Measurements from ENCODE around the gene RBL1. TPM values are rescaled to one million over a fixed set of nuclear protein-coding genes. Genes with fewer than 3 reads are reported as not detected.
"Not testable (repeated sequence)": the region's sequence is repeated elsewhere in the genome, so short reads cannot be mapped to it uniquely, and the experiment has no call there.

RBL1 gene
- total and polyA plus RNA-seq, 2 donors = 2.4 to 23.2 TPM

- no peak overlapping the region for H3K4me3 ChIP-seq (ENCODE audit: low read depth, low read length)
- H3K27ac ChIP-seq (ENCODE audit: low read depth) = no peak overlapping the region
- no peaks in the 10 kb centered on the region for H3K4me1 ChIP-seq (ENCODE audit: insufficient read depth)
- WGBS = 88% methylated on average over 2 of the region's 2 CpGs
- H3K36me3 ChIP-seq (ENCODE audit: insufficient read depth) = no peaks in the 10 kb centered on the region
- no peak for DNase-seq (ENCODE audit: extremely low spot score)
These were observed 16.2 kb upstream of the RBL1 start for GRCh38 chr20:37111926-37112455.

DNA sequence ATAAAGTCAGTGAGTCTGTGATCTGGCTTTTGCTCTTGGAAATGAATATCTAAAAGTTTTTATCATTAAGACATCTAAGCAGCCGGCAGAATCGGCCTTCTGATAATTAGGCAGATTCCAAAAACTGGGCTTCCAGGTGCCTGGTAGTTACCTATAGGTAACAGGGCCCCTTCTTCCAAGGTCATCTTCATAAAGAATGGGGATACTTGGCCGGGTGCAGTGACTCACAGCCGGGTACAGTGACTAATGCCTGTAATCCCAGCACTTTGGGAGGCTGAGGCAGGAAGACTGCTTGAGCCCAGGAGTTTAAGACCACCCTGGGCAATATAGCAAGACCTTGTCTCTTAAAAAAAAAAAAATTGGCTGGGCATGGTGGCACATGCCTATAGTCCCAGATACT lies 12.9 kb upstream of the RBL1 start:
- Histone ChIP-seq H3K4me1 (ENCODE audit: insufficient read depth) (no peaks in the 10 kb centered on the region), H3K27ac (ENCODE audit: low read depth) (no peak overlapping the region), H3K4me3 (ENCODE audit: low read depth, low read length) (no peak overlapping the region), H3K36me3 (ENCODE audit: insufficient read depth) (no peaks in the 10 kb centered on the region)
- DNase-seq (ENCODE audit: extremely low spot score) = no peak
- WGBS = 85% methylated on average over 4 of the region's 4 CpGs

DNA sequence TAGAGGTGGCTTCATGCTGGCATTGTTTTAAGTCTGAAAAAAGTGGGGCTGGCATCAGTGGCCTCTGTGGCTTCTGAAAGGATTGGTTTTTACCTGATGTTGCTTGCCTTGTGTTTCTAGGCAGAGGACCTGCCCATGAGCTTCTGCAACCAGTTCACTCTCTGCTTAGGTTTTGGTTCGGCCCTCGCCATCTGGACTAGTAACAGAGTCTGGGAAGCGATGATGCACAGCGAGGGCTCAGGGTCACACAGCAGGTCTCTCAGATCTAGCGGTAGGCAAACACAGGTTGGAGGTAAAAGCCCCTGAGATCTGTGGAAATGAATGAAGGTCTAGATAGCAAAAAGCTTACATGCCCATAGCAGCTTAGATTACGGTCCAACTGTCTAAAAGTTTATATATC lies 6.8 kb upstream of the RBL1 start:
- 92% methylated on average over 6 of the region's 6 CpGs for WGBS

DNA sequence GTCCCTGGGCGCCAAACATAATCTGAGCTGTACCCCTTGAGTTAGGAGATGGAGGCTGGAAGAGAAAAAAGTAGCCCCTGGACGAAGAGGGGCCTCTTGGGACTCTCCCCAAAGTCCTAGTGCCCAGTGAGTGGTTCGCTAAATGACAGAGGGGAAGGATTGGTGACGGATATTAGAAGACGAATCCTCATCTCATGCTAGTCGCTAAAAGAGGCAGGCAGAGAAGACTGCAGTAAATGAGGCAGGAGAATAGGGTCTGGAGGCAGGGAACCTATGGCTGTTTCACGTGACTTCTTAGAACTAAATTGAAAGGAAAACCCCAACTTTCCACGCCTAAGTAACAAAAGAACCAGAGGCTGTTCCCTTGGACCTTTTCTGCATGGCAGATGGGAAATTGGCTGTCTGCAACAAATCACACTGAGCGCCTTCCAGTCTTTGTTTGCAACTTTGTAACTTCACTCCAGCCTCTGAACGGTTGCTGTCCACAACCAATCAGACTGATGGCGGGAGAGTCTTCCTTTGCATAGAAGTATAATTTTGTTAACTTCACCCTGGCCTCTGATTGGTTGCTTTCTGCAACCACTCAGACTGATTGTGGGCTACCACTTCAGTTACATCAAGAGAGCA lies 731 bp upstream of the RBL1 start:
- H3K4me3 ChIP-seq (ENCODE audit: low read depth, low read length) = no peak overlapping the region
- H3K27ac ChIP-seq (ENCODE audit: low read depth) = no peak overlapping the region
- WGBS = 66% methylated on average over 11 of the region's 11 CpGs
- DNase-seq (ENCODE audit: extremely low spot score) = no peak
- H3K4me1 ChIP-seq (ENCODE audit: insufficient read depth) = no peaks in the 10 kb centered on the region
- no peaks in the 10 kb centered on the region for H3K36me3 ChIP-seq (ENCODE audit: insufficient read depth)

More for the DNA sequence above, 6.8 kb upstream of the RBL1 start:
- Histone ChIP-seq H3K27ac (ENCODE audit: low read depth) (no peak overlapping the region), H3K4me3 (ENCODE audit: low read depth, low read length) (no peak overlapping the region), H3K4me1 (ENCODE audit: insufficient read depth) (no peaks in the 10 kb centered on the region), H3K36me3 (ENCODE audit: insufficient read depth) (no peaks in the 10 kb centered on the region)
- DNase-seq (ENCODE audit: extremely low spot score) = no peak

GRCh38 chr20:37095108-37095598 lies 644 bp downstream of the RBL1 start:
- DNase-seq (ENCODE audit: extremely low spot score) = no peak
- Histone ChIP-seq H3K36me3 (ENCODE audit: insufficient read depth) (no peaks in the 10 kb centered on the region), H3K4me1 (ENCODE audit: insufficient read depth) (no peaks in the 10 kb centered on the region), H3K4me3 (ENCODE audit: low read depth, low read length) (peak overlapping the region; percentile 65), H3K27ac (ENCODE audit: low read depth) (no peak overlapping the region)
- 1% methylated on average over 19 of the region's 19 CpGs for WGBS

GRCh38 chr20:37090407-37090806 lies 5.4 kb downstream of the RBL1 start:
- no peak overlapping the region for H3K4me3 ChIP-seq (ENCODE audit: low read depth, low read length)
- 87% methylated on average over 2 of the region's 2 CpGs for WGBS
- no peak for DNase-seq (ENCODE audit: extremely low spot score)

DNA sequence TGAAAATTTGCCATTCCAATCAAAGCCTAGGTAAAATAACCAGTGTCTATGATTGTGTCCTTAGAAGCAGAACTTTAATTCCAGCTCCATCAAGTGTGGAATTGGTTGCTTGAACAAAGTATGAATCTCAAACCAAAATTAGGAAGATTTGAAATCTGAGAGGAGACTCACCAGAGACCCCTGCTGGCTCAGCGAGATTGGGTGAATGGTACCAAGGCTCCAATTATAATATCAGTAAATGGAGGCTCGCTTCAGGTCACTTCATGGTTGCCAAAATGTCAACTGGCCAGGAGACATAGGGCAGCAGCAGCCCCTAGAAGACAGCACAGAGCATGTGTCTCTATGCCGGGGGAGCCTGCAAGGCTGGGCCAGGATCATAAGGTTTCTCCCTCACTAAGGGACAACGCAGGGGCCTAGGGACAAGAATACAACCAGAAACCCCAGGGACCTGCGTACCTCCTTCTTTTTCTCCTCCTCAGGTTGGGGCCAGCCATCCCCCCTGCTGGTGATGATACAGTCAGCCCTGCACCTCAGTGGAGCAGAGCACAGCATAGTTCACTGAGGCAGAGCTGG lies 14.0 kb downstream of the RBL1 start:
- H3K4me1 ChIP-seq (ENCODE audit: insufficient read depth) = no peaks in the 10 kb centered on the region
- H3K27ac ChIP-seq (ENCODE audit: low read depth) = no peak overlapping the region
- WGBS = 96% methylated on average over 5 of the region's 5 CpGs
- no peak for DNase-seq (ENCODE audit: extremely low spot score)
- no peaks in the 10 kb centered on the region for H3K36me3 ChIP-seq (ENCODE audit: insufficient read depth)
- no peak overlapping the region for H3K4me3 ChIP-seq (ENCODE audit: low read depth, low read length)

More at GRCh38 chr20:37090407-37090806, 5.4 kb downstream of the RBL1 start:
- no peaks in the 10 kb centered on the region for H3K36me3 ChIP-seq (ENCODE audit: insufficient read depth)
- no peak overlapping the region for H3K27ac ChIP-seq (ENCODE audit: low read depth)
- no peaks in the 10 kb centered on the region for H3K4me1 ChIP-seq (ENCODE audit: insufficient read depth)

- DNase-seq (ENCODE audit: extremely low spot score) = no peak
- no peaks in the 10 kb centered on the region for H3K36me3 ChIP-seq (ENCODE audit: insufficient read depth)
- H3K27ac ChIP-seq (ENCODE audit: low read depth) = no peak overlapping the region
- no peak overlapping the region for H3K4me3 ChIP-seq (ENCODE audit: low read depth, low read length)
- H3K4me1 ChIP-seq (ENCODE audit: insufficient read depth) = no peaks in the 10 kb centered on the region
- 94% methylated on average over 8 of the region's 8 CpGs for WGBS
These were observed 18.8 kb downstream of the RBL1 start for GRCh38 chr20:37077009-37077408.

DNA sequence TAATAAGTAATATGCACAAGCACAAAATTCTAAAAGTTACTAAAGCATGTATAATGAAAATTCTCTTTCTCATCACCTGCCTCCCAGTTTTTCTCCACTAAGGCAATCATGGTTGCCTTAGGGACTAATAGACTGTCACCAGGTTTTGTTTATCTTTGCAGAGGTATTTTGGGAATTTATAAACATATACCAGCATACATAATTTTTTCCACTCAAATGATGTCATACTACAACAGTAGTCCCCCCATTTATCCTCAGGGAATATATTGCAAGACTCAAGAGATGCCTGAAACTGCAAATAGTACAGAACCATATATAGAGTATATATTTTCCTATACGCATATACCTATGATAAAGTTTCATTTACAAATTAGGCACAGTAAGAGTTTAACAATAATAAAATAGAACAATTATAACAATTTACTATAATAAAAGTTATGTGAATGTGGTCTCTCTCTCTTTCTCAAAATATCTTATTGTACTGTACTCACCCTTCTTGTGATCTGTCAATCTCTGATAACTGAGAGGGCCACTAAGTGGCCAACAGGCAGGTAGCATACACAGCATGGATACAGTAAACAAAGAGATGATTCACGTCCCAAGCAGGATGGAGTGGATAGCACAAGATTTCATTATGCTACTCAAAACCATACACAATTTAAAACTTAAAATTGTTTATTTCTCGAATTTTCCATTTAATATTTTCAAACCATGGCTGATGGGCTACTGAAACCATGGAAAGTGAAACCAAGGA lies 19.7 kb downstream of the RBL1 start:
- 83% methylated on average over 3 of the region's 3 CpGs for WGBS
- no peaks in the 10 kb centered on the region for H3K4me1 ChIP-seq (ENCODE audit: insufficient read depth)

DNA sequence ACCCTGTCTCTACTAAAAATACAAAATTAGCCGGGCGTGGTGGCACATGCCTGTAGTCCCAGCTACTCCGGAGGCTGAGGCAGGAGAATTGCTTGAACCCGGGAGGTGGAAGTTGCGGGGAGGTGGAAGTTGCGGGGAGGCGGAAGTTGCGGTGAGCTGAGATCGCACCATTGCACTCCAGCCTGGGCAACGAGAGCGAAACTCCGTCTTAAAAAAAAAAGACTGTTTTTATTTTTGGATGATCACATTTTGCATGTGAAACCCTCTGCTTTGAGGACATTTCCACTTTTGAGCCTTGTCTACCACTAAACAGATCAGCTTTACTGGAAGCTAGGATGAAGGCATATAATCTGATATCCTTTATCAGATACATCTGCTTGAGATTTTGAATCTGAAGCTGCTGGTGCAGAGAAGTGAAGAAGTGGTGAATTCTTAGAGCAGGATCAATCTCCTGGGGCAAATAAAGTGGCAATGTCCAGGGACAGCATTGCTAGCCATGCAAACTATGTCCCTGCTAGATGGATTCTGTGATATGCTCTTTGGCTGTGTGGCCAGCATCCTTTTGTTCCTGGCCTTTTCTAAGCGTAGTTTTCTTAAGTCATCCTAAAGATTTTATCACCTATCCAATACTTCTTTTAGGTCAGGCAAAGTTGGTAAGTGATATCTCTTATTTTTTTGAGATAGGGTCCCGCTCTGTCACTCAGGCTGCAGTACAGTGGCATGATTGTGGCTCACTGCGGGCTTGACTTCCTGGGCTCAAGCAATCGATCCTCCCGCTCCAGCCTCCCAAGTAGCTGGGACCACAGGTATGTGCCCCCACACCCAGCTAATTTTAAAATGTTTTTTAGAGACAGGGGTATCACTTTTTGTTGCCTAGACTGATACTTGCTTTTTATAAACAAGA lies 23.3 kb downstream of the RBL1 start:
- H3K36me3 ChIP-seq (ENCODE audit: insufficient read depth) = no peaks in the 10 kb centered on the region
- H3K4me1 ChIP-seq (ENCODE audit: insufficient read depth) = no peaks in the 10 kb centered on the region
- DNase-seq (ENCODE audit: extremely low spot score) = no peak
- WGBS = 92% methylated on average over 17 of the region's 17 CpGs
- no peak overlapping the region for H3K4me3 ChIP-seq (ENCODE audit: low read depth, low read length)
- H3K27ac ChIP-seq (ENCODE audit: low read depth) = no peak overlapping the region

More for the DNA sequence above, 19.7 kb downstream of the RBL1 start:
- no peak overlapping the region for H3K4me3 ChIP-seq (ENCODE audit: low read depth, low read length)
- no peak overlapping the region for H3K27ac ChIP-seq (ENCODE audit: low read depth)
- no peaks in the 10 kb centered on the region for H3K36me3 ChIP-seq (ENCODE audit: insufficient read depth)
- DNase-seq (ENCODE audit: extremely low spot score) = no peak

DNA sequence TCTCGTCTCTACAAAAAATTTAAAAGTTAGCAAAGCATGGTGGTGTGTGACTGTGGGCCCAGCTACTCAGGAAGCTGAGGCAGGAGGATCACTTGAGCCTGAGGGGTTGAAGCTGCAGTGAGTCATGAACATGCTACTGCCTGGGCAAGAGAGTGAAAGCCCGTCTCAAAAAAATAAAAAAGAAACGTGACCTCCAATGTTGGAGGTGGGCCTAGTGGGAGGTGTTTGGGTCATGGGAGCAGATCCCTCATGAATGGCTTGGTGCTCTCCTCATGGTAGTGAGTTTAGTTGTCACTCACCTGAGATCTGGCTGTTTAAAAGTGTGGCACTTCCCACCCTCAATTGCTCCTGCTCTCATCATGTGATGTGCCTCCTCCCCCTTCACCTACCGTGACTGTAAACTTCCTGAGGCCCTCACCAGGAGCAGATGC lies 24.3 kb downstream of the RBL1 start:
- WGBS = 83% methylated on average over 4 of the region's 4 CpGs
- H3K27ac ChIP-seq (ENCODE audit: low read depth) = no peak overlapping the region
- no peaks in the 10 kb centered on the region for H3K4me1 ChIP-seq (ENCODE audit: insufficient read depth)
- no peak for DNase-seq (ENCODE audit: extremely low spot score)
- no peak overlapping the region for H3K4me3 ChIP-seq (ENCODE audit: low read depth, low read length)
- H3K36me3 ChIP-seq (ENCODE audit: insufficient read depth) = no peaks in the 10 kb centered on the region

DNA sequence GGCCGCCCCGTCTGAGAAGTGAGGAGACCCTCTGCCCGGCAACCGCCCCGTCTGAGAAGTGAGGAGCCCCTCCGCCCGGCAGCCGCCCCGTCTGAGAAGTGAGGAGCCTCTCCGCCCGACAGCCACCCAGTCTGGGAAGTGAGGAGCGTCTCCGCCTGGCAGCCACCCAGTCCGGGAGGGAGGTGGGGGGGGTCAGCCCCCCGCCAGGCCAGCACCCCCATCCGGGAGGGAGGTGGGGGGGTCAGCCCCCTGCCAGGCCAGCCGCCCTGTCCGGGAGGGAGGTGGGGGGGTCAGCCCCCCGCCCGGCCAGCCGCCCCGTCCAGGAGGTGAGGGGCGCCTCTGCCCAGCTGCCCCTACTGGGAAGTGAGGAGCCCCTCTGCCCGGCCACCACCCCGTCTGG lies 26.2 kb downstream of the RBL1 start:
- not testable (repeated sequence) for H3K27ac ChIP-seq (ENCODE audit: low read depth); H3K36me3 ChIP-seq (ENCODE audit: insufficient read depth); DNase-seq (ENCODE audit: extremely low spot score); H3K4me3 ChIP-seq (ENCODE audit: low read depth, low read length); H3K4me1 ChIP-seq (ENCODE audit: insufficient read depth)
- WGBS = 97% methylated on average over 12 of the region's 25 CpGs

DNA sequence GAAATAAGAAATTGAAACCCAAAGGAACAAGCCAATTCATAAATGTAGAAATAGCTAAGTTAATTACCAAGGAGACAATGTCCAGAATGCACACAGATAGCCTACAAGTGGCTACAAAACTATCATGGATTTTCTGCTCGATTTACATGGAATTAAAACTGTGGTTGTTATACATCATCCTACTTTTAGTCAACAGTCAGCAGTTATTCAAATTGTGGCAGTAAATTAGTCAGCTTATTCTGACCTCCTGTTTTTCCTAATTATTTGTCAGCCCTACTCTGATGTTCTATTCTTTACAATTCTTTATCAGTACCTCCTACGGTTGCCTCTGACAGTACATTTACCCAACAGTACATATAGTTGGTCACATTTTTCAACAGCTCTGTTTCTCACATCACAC lies 29.6 kb downstream of the RBL1 start:
- no peak overlapping the region for H3K4me3 ChIP-seq (ENCODE audit: low read depth, low read length)
- WGBS = 71% methylated on average over 2 of the region's 2 CpGs

More for the DNA sequence above, 29.6 kb downstream of the RBL1 start:
- Histone ChIP-seq H3K4me1 (ENCODE audit: insufficient read depth) (no peaks in the 10 kb centered on the region), H3K36me3 (ENCODE audit: insufficient read depth) (peaks cover 2% of the 10 kb centered on the region), H3K27ac (ENCODE audit: low read depth) (no peak overlapping the region)
- no peak for DNase-seq (ENCODE audit: extremely low spot score)

Data from urinary bladder (tissue), 4 donors.